Non-pigmented ciliary epithelial cell (primary cell): ENCODE measurements around the gene KLF6.

Experiments used
- DNase-seq: peaks from one replicate; pipeline ENCODE4 v3.0.0-alpha.2; 2010; ENCODE audit warnings: low read depth

KLF6 gene

DNA sequence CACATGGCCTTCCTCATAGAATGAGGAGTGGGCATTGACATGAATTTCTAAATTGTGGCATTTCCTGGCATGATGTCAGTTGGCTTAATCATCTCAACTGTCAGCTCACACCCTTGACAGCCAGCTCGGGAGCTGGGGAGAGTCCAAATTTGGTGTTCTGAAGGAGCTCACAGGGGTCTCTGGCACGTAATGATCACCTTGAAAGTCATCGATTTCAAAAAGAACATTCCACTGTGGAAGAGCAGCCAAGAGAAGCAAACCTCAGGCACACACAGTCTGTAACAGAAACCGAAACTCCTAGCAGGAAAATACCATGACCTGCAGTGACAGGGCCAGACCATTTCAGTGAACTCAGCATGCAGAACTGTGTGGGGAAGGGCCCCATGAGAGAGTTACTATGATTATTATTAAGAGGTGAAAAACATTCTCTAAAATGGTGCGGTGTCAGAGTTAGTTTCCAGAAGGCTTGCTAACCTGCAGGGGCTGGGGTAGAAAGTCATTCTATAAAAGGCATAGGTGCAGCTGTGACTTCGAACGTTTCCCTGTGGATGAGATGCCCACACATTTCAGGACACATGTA, 26.4 kb upstream of the KLF6 start:
- no peak for DNase-seq

DNA sequence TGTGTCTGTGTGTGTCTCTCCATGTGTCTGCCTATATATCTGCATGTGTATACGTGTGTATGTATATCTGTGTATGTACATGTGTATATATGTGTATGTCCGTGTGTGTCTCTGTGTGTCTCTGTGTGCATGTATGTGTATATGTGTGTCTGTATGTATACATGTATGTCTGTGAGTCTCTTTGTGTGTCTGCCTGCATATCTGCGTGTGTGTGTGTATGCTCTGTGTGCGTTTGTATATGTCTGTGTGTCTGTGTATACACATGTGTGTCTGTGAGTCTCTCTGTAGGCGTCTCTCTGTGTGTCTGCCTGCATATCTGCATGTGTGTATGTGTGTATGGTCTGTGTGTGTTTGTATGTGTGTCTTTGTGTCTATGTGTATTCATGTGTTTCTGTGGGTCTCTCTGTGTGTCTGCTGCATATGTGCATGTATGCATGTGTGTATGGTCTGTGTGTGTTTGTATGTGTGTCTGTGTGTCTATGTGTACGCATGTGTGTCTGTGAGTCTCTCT, 23.7 kb upstream of the KLF6 start:
- no peak for DNase-seq

DNA sequence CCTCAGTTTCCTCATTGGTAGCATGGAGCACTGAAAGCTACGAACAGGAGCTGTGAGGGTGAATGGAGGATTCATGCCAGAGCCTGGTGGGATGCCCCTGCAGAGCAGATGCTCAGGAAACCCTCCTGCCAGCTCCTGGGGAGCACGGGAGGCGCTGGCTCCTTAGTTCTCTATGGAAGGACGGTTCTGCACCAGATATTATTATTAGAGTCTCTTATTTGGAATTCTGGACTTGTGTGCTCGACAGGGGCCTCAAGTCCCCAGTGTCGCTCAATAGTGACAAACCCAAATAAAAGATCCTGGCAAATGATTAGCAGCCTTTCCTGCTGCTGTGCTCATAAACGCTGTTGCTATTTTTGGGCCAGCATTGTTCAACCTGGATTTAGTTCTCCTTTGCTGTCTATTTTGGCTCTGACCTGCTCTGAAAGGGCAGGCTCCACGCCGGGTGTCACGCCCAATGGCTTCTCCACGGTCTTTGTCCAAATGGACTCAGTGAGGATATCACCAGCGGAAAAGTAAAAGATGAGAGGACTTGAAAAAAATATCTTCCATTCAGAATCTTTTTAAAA, 23.0 kb upstream of the KLF6 start:
- DNase-seq: no peak

DNA sequence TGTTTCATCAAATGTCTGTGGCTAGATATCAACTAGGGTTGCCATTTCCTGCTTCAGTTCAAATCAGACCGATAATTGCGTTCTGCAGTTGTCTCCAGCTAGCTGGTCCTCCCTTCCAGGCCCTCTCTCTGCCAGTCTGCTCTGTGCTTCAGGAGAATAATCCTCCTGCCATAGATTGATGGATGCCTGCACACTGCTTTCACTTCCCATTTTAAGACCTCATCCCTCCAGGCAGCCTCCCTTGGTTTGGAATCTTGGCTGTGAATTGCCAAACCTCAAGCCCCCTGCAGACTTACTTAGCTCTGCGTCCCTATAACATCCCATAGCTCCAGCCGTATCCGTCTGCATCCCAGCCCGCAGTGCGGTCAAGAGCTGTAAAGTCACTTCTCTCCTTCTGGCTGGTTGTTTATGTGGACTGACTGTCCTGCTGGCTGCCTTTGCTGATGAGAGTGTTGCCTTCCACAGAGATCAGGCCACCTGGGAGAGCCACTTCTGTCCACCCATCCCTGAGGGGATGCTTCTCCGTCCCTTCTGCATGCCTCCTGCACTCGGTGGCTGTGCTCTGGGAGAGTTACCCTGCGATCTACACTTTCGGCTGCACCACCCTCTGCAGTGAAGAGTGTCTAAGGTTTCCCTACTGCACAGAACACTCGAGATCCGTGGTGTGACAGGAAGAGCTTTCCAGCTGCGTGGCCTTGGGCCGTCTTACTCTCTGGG, 22.4 kb upstream of the KLF6 start:
- DNase-seq: no peak

DNA sequence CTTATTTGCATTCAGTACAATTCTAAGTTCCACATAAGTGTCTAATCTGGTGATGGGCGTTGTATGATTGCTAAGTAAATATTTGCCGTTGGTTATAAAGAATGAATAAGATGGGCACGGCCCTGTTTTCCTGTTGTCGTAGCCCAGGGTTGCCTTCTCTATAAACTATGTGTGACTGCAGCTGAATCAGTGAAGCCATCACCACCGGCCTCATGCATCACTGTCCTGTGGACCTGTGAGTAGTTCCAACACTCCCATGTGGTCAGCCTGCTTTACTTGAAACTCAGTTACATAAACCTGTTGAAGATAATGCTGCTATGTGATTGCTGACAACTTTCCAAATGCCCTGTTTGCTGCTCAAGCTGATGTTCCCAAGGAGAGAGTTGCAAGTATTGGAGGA, 21.6 kb upstream of the KLF6 start:
- DNase-seq: no peak

DNA sequence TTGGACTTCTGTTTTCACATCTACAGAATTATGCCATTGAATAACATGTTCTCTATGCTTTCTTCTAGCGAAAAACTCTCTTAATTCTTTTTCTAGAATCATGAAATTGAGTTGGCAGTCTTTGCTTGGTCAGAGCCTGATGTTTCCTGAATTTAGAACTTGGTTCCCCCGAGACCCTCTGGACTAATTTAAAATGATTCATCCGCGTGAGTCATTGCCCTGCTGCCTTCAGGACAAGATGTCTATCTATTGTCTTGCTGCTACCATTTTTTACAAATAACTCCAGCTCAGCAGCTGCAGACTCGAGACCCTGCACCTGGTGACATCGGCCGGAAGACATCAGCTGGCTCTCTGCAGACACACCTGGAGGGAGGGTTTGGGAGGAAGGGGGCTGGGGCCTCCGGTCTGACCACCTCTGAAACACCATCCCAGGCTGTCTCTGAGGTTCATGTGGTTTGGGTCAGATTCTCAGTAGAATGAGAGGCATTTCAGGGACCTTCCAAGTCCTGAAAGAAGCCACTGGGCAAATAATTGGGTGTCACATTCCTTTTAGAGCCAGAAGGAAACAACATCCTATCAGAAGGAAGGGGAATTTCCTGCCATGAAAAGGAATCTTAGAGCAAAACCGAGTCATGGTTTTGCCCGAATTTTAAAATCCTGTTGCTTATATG, 20.9 kb upstream of the KLF6 start:
- no peak for DNase-seq

DNA sequence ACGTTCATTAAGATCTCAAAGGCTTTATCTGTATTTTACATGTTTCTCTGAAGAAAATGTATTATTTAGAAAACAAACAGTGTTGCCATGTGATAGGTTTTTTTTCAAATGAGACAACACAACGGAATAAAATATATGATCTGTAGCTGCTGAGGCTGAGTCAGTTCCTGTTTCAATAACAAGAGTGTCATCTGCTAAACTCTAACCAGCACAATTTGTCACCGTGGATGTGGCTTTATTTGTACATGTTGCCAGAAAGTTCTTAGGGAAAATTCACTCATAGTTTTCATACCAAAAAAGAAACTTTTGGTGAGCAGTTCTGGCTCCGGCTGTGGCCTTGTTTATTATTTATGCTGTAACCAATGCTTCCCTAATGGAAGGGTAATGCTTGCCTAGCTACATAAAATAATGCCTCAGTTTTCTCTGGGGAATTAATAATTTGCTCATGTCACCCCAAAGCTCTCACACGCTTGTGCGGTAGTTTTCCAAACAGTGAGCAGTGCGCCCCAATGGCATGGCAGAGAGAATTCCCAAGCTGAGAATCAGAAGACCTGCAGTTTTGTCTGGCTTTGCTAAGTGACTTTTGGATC, 20.3 kb upstream of the KLF6 start:
- DNase-seq: no peak

DNA sequence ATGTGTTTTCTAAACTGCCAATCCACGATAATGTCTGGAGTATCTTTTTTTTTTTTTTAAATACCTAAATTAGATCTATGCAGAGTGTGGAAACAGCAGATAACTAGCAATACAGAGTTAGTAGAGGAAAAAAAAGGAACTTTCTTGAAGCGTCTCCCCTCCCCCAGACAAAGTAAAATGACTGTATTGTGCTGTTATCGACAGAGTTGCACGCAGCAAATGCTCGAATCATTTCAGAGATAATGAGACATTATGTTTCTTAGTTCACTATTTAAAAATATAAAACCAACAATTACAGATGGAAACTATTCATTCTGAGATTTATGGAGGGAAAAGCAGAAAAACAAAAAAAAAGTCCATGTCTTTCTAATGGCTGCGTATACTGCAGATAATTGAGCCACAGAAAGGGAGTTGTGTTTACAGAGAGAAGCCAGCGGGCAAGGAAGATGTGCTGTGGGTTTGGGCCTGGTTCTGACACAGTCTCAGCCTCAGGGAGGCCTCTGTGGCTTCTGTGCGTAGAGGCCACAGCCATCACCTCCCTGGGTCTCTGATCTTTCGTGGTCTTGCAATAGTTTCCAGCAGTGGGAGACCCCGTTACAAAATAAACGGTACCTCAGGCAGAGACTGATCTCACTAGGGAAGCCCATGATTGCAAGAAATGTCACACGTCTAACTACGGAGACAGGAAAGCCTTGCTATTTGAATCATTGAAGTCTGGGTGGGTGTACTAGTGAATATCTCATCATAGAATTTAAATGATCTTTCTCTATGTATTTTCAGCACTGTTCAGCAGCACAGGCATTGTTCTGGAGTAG, 19.1 kb upstream of the KLF6 start:
- DNase-seq: no peak

DNA sequence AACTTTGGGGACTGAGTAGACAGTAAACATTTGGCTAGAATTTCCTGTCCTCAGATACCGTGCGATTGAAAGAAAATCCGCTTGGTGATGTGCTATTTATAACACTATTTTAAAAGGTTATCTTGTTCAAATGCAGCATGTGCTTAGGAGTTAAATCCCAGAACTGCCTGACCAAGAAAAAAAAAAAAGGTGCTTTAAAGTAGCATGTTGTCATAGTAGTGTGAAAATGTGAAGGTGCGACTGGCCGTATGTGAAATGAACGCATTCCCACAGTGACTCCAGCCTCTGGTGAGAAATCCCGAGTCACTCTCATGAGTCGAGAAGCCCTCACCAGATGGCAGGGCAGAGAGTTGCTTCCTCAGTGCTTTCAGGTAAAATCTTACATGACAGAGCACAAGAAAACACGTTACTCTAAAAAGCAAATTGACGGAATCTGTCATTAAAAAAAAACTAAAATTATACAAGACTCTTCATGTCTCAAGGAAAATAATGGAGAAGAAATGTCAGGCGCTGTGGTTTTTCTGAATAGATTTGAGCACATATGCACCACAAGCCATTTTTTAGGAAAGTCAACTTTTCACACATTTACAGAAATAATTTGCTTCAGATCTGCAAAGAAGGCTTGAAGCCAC, 18.4 kb upstream of the KLF6 start:
- DNase-seq: no peak

DNA sequence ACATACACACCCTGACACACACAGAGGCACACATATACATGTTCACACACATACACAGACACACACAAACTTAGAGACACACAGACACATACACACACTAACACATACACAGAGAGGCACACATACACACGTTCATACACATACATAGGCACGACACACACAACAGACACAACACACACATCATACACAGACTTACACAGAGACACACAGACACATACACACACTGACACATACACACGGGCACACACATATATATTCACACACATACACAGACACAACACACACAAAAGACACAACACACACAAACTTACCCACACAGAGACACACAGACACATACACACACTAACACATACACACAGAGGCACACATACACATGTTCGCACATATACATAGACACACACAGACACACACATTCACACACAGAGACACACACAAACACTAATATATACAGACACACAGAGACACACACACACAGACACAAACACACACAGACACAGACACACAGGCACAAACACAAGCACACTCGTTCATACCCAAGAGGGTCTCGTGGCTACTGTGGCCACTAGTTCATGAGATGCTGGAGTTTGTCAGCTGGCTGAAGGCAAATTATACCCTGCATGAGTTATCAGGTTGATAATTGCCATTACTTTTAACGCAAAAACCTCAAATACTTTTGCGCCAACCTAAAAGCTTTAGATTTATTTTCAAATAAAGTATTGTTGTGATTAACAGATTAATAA, 17.7 kb upstream of the KLF6 start:
- DNase-seq: no peak

DNA sequence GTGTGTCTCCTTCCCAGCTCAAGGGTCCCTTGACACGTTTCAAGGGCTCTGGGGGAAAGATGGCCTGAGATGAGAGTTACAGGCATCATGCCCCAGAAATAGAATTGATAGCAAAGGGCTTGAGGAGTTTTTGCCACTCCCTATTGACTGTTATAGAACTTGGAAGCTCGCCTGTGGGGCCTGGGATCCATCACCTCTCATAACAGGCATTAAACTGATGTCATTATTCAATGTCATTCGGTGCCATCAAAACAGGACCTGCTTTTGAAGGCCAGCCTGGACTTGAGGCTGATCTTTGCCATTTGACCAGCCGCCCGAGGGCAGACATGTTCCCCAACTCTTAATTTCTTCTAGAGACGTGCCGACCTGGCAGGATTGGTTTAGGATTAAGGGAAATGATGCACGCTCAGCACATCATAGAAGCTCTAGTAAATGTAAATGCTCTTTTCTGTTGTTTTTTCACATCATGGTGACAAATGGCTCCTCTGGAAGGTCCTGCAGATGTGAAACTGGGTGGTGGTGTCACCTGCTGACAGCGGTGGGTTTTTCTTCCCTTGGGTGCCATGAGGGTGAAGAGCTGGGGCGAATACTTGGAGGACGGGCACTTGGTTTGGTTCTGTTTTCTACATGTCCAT, 16.7 kb upstream of the KLF6 start:
- no peak for DNase-seq

DNA sequence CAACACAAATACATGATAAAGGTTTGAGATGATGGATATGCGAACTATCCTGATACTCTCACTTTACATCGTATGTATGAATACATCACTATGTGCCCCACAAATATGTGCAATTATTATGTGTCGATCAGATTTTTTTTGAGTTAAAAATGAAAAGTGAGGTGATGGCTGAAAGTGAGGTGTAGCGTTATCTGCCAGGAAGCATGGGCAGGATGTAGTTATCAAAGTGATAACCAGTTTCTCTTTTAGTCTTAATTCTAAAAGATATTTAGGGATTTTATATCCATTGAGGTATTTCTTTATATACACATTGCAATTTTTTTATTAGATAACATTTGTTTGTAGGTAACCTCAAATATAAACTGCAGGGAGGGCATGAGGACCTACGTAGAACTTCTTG, 15.6 kb upstream of the KLF6 start:
- no peak for DNase-seq

DNA sequence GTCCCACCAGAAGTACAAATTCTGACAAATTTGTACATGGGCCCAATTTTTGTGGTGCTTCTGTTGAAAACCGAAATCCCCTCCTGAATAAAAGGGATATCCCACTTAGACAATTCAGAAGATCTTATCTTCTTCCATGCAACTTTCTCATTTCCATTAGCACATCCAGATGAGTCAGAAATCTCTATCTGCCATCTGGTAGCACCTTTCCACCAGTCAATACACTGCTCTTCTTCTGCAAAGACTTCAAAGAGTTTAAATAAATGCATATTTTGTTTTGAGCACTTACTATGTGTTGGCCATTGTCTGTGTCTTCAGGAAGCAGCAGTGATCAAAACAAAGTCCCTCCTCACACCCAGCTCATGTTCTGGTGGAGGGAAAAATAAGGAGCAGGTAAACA, 12.7 kb upstream of the KLF6 start:
- no peak for DNase-seq

DNA sequence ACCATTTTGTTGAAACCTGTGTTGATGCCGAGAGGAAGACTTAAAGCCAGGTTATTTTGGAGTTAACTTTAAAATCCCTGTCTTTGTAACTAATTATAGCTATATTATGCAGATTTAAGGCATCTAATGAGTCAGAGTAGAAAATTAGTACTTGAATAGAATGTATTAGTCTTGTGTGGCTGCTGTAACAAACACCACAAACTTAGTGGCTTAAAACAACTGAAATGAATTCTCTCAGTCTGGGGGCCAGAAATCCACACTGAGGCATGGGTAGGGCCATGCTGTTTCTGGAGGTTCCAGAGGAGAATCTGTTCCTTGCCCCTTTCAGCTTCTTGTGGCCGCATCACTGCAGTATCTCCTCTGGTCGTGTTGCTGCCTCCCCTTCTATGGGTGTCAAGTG, 8.5 kb upstream of the KLF6 start:
- DNase-seq: no peak

DNA sequence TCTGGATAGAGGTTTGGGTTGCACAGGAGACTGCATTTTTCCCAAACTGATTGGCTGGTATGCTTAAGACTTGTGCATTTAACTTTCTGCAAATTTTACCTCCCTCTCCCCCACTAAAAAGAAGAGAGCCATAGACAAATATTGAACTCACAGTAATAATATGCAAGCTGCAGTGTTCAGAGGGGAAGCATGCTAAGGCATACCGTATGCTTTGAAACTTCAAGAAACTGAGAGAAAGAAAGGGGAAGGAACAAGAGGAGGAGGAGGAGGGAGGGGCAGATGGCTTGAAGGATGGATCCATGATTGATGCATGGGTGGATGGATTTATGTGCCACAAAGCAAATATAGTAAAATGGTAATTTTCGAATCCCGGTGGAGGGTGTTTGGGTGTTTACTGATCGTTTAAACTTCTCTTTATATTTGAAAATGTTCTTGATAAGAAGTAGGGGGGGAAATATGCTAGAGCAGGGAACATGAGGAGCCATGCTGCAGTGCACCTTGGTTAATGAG, 7.8 kb upstream of the KLF6 start:
- DNase-seq: no peak

DNA sequence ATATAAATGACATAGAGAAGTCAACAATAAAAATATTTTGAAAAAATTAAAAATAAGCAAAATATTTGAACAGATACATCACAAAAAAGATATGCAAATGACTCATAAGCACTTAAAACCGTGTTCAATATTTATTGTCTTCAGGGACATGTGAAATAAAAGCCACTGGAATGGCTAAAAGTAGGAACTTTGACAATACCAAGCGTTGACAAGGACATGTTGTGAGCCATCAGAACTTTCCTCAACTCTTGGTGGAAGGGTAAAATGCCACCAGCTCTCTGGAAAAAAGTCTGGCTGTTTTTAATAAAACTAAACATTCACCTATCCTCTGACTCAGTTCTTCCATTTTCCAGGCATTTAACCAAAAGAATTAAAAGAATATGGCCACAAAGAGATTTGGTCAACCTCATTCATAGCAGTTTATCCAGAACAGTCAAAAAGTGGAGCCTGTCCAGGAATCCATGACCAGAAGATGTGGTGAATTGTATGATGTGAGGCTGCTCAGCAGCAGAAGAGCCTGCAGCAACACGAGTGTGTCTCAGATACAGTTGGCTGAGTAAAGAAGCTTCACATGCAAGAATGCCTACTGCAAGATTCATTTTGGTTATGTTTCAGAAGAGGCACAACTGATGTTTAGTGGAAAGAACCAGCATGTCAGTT, 7.1 kb upstream of the KLF6 start:
- no peak for DNase-seq

DNA sequence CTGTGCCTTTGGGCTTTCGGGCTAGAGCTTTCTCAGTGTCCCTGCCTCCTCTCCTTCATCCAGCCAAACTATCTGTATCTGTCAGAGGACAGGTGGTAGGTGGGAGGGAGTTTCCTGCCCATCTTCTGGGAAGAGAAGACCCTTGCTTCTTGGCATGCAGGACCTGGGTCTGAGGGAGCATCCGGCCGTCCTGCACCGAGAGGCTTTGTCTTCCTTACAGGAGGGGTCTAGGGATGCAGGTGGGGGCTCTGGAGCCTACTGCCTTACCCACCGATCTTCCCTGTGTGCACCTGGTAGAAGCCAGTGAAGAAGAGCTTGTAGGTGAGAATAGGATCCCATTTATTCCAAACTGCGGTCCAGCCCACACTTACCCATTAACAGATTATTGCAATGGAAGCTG, 5.8 kb upstream of the KLF6 start:
- DNase-seq: no peak

DNA sequence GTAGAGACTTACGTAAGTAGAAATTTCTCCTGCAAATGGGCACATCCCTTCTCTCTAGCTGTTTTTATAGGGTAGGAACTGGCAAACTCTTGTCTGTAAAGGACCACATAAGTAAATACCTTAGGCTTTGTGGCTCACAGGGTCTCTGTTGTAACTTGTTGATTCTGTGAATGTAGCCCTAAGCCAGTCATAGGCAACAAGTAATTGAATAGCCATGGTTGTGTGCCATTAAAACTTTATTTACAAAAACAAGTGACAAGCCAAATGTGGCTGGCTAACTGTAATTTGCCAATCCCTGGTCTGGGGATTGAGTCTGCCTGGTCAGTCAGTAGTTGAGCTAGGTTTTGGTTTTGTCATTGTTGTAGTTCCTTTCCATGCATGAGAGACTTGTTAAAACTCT, 5.3 kb upstream of the KLF6 start:
- DNase-seq: no peak

DNA sequence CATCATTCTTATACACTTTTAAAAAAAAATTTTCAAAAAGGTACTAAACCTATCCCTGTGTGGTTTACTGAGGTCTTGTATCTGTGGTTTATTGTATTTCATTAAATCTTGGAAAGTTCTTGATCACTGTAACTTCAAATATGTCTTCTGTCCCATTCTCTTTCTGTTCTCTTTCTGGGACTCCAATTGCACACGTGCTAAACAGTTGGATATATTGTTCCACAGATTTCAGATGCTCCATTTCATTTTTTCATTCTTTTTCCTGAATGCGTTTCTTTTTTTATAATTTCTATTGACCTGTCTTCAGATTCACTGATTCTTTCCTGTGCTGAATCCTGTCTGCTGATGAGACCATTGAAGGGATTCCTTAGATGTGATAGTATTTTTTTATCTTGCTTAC, 4.6 kb upstream of the KLF6 start:
- DNase-seq: no peak
